OCI-LY1 (cell line): ENCODE results near the gene DHCR7.

Experiments
- CTCF ChIP-seq: fragments of 200-600 bp; sonication (generic), shearing (Covaris generic); IDR thresholded peaks from 2 replicates; pipeline ENCODE4 v1.5.1; 2017; ENCODE audit warnings: mild to moderate bottlenecking, antibody characterized with exemption, low read length, moderate library complexity, mixed read lengths
- EZH2 ChIP-seq: fragments of 200-600 bp; sonication (generic), shearing (Covaris generic); IDR thresholded peaks from 2 replicates; pipeline ENCODE4 v1.8.0; 2017; ENCODE audit warnings: borderline replicate concordance, mixed run types, mild to moderate bottlenecking, antibody characterized with exemption, low read length, moderate library complexity, mixed read lengths

- TF ChIP-seq CTCF: no peak
- no peak for TF ChIP-seq EZH2
Measured at GRCh38 chr11:71485466-71485865, 37.3 kb upstream of the DHCR7 start.
